HFFc6 (cell line): ENCODE results near the gene ACOT13. TPM values are rescaled to one million over a fixed set of nuclear protein-coding genes. Genes with fewer than 3 reads are reported as not detected.
"Not testable (repeated sequence)": the region's sequence is repeated elsewhere in the genome, so short reads cannot be mapped to it uniquely, and the experiment has no call there.

Experiments
- DNase-seq: peaks from one replicate; pipeline ENCODE4 v3.0.0-alpha.2; 2018
- H3K27ac Mint-ChIP-seq: 2 replicates; pipeline ENCODE4 v1.8.0; 2020; ENCODE audit warnings: mild to moderate bottlenecking, mixed read lengths
- H3K27me3 Mint-ChIP-seq: 2 replicates; pipeline ENCODE4 v1.8.0; 2021; ENCODE audit warnings: mild to moderate bottlenecking, moderate library complexity, mixed read lengths; ENCODE audit not compliant: insufficient read depth
- H3K36me3 Mint-ChIP-seq: 2 replicates; pipeline ENCODE4 v1.8.0; 2021; ENCODE audit warnings: low read depth, mixed read lengths
- H3K4me1 Mint-ChIP-seq: 2 replicates; pipeline ENCODE4 v1.8.0; 2020; ENCODE audit warnings: low read depth, mixed read lengths
- H3K4me3 Mint-ChIP-seq: 2 replicates; pipeline ENCODE4 v1.8.0; 2020; ENCODE audit warnings: mild to moderate bottlenecking, moderate library complexity, mixed read lengths
- H3K9me3 Mint-ChIP-seq: 2 replicates; pipeline ENCODE4 v1.8.0; 2020; ENCODE audit warnings: mild to moderate bottlenecking, mixed read lengths
- total RNA-seq, 6 experiments: library from RNA; stranded (reverse); fragmentation: NEBNext Ultra II Directional; extraction: Animal tissue kit (Norgen Biotek cat#: 25700); gene quantifications; 2 replicates in 1 of 6; 3 replicates in 5 of 6; pipeline ENCODE4 v1.2.3, GENCODE V29; 2021
- TF ChIP-seq, protein P1 (sequence below): fragments of 200-600 bp; sonication (generic); IDR thresholded peaks from 2 replicates; pipeline ENCODE4 v1.5.0; 2021; ENCODE audit warnings: antibody characterized with exemption, mild to moderate bottlenecking

The ACOT13 gene
- total RNA-seq, 6 experiments from 2014 or later = 18.7 to 21.9 (median 19.8) TPM

DNA sequence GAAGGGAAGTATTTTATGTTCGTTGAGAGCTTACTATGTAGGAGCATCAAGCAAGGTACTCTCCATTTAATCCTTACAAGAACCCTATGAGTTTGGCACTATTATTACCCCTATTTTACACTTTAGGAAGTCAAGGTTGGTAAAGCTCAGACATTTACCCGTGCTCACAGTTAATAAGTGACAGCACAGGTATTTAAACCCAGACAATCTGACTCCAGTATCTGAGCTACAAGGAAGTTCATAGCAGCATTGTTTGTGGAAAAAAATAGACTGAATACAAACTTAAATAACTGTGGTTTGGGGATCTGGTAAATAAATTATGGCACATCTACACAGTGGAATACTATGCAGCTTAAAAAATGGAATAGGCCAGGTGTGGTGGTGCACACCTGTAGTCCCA lies 86.7 kb downstream of the ACOT13 start:
- Mint-ChIP-seq H3K9me3 (peaks cover 6% of the 10 kb centered on the region; the same call in 1 of the 2 replicates), H3K27ac (no peak overlapping the region), H3K4me1 (no peaks in the 10 kb centered on the region), H3K36me3 (0 out of 2 replicates have a peak, but pooled peaks cover 9% of the 10 kb centered on the region), H3K27me3 (no peaks in the 10 kb centered on the region; the same call in 1 of the 2 replicates), H3K4me3 (no peak overlapping the region)
- DNase-seq = no peak
- TF ChIP-seq, protein P1, sequence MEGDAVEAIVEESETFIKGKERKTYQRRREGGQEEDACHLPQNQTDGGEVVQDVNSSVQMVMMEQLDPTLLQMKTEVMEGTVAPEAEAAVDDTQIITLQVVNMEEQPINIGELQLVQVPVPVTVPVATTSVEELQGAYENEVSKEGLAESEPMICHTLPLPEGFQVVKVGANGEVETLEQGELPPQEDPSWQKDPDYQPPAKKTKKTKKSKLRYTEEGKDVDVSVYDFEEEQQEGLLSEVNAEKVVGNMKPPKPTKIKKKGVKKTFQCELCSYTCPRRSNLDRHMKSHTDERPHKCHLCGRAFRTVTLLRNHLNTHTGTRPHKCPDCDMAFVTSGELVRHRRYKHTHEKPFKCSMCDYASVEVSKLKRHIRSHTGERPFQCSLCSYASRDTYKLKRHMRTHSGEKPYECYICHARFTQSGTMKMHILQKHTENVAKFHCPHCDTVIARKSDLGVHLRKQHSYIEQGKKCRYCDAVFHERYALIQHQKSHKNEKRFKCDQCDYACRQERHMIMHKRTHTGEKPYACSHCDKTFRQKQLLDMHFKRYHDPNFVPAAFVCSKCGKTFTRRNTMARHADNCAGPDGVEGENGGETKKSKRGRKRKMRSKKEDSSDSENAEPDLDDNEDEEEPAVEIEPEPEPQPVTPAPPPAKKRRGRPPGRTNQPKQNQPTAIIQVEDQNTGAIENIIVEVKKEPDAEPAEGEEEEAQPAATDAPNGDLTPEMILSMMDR = no peak

DNA sequence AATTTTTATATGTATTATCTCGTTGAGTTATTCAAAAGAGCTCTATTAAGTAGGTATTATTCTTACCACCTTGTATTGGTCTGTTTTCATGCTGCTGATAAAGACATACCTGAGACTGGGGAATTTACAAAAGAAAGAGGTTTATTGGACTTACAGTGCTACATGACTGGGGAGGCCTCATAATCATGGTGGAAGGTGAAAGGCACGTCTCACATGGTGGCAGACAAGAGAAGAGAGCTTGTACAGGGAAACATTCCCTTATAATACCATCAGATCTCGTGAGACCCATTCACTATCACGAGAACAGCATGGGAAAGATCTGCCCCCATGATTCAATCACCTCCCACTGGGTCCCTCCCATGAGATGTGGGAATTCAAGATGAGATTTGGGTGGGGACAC lies 87.5 kb downstream of the ACOT13 start:
- not testable (repeated sequence) for H3K27ac Mint-ChIP-seq, DNase-seq, H3K4me1 Mint-ChIP-seq, H3K36me3 Mint-ChIP-seq, H3K4me3 Mint-ChIP-seq, H3K27me3 Mint-ChIP-seq, H3K9me3 Mint-ChIP-seq

Other genes with a start within 250 kb of the ACOT13 start
- under 1 TPM; 0.14 to 0.39 (median 0.22) TPM for gene GPLD1, start 177.5 kb upstream of the ACOT13 start, total RNA-seq
- 1 to 10 TPM in 3 of 6 experiments, under 1 TPM in 3; 0.55 to 2.2 (median 1.2) TPM for gene ALDH5A1, start 172.1 kb upstream of the ACOT13 start, total RNA-seq
- under 1 TPM in 1 of 6 experiments, not detected in 5; 0.05 TPM for gene KIAA0319, start 20.9 kb upstream of the ACOT13 start, total RNA-seq
- gene TDP2, start 178 bp upstream of the ACOT13 start, total RNA-seq = 10 to 100 TPM; 27.3 to 33.6 (median 30.7) TPM
- gene C6orf62, start 52.1 kb downstream of the ACOT13 start, total RNA-seq = 100 to 1,000 TPM; 105 to 120 (median 115) TPM
- 10 to 100 TPM; 17.2 to 33.3 (median 27.4) TPM for gene GMNN, start 107.9 kb downstream of the ACOT13 start, total RNA-seq
- gene ARMH2, start 131.8 kb downstream of the ACOT13 start, total RNA-seq = not detected